Body of pancreas (tissue), 4 donors: ENCODE results near the gene GRIK4.
A peak's percentile ranks its signal among the peaks of the same experiment; 100 is the strongest.

Experiments used
- CTCF ChIP-seq, 7 experiments: fragments of 450-650 bp in 4 of 7; fragments of 200-600 bp in 3 of 7; sonication (generic) in 3 of 7; IDR thresholded peaks; one replicate each; pipeline ENCODE4 v1.5.1; 2016 to 2019; ENCODE audit warnings: antibody characterized with exemption in 7 of 7
- POLR2A ChIP-seq, 3 donors: fragments of 450-650 bp; IDR thresholded peaks; one replicate each; pipeline ENCODE4 v1.6.1; 2016; ENCODE audit warnings: antibody characterized with exemption in 3 of 3, mild to moderate bottlenecking in 2 of 3

DNA sequence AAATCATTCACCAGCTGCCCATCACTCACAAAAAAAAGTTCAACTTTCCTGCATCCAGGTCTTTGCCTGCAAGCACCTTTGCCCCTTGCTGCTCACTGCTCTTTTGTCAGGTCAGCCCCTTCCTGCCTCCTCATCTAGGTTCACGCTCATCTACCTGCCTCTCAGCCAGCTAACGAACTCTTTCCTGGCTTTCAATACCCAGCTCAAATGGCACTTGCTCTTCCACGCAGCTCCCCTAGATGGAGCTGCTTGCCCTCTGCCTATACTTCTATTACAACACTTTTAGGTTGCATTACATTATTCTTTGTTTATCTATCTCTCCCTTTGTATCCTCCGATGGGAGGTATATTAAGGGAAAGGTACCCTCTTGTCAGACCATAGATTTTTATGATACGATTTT is 433.5 kb downstream of the GRIK4 start:
- TF ChIP-seq CTCF (IDR thresholded peaks at IDR 0.05) (peak in 1 of 7 experiments; percentile 2), POLR2A (IDR thresholded peaks at IDR 0.05) (no peak)
